Bronchial epithelial cell (primary cell): ENCODE results near the gene QRFPR. TPM values are rescaled to one million over a fixed set of nuclear protein-coding genes. Genes with fewer than 3 reads are reported as not detected.

Experiments
- DNase-seq: peaks from one replicate; pipeline ENCODE4 v3.0.0-alpha.2; 2010; ENCODE audit warnings: low read depth
- FAIRE-seq: peaks from 2 replicates; lab custom pipeline; 2011; peaks lifted over from hg19 to GRCh38; lab: Jason Lieb, UNC
- H3K27me3 ChIP-seq: 2 replicates; pipeline ENCODE4 v1.5.1; 2011; ENCODE audit warnings: low read length; ENCODE audit not compliant: control insufficient read depth, insufficient read depth
- H3K36me3 ChIP-seq: 2 replicates; pipeline ENCODE4 v1.5.1; 2011; ENCODE audit warnings: low read length; ENCODE audit not compliant: control insufficient read depth, insufficient read depth
- H3K4me3 ChIP-seq: 2 replicates; pipeline ENCODE4 v1.5.1; 2011; ENCODE audit warnings: mild to moderate bottlenecking, low read depth, low read length, control low read depth
- CTCF ChIP-seq: IDR thresholded peaks from 2 replicates; pipeline ENCODE4 v1.5.1; 2011; ENCODE audit warnings: mild to moderate bottlenecking, moderate library complexity, low read length, control low read depth, inconsistent platforms; ENCODE audit not compliant: insufficient read depth, severe bottlenecking
- total RNA-seq: library from RNA; depleted of rRNA; stranded (reverse); fragments of >200 nt; gene quantifications from 2 replicates; pipeline ENCODE4 v1.2.1, GENCODE V29; 2014

QRFPR gene
- total RNA-seq, 1 donor from 2014 or later, result not detected

GRCh38 chr4:121360495-121360894 is 20.3 kb downstream of the QRFPR start:
- FAIRE-seq (no peak), DNase-seq (peak; percentile 51)
- no peaks in the 10 kb centered on the region for H3K36me3 ChIP-seq
- no peaks in the 10 kb centered on the region for H3K27me3 ChIP-seq
- no peak for TF ChIP-seq CTCF
- H3K4me3 ChIP-seq, result no peak overlapping the region

- no peak for TF ChIP-seq CTCF
- DNase-seq (peak; percentile 66), FAIRE-seq (no peak)
- no peak overlapping the region for H3K4me3 ChIP-seq
- no peaks in the 10 kb centered on the region for H3K36me3 ChIP-seq
- H3K27me3 ChIP-seq, result no peaks in the 10 kb centered on the region
These were observed 22.3 kb downstream of the QRFPR start for GRCh38 chr4:121358473-121358872.

- FAIRE-seq, result no peak
- H3K27me3 ChIP-seq, result no peaks in the 10 kb centered on the region
- H3K4me3 ChIP-seq, result no peak overlapping the region
- TF ChIP-seq CTCF, result no peak
- DNase-seq, result no peak
- no peaks in the 10 kb centered on the region for H3K36me3 ChIP-seq
These were observed 27.6 kb downstream of the QRFPR start for GRCh38 chr4:121353213-121353612.

GRCh38 chr4:121344098-121344497 is 36.7 kb downstream of the QRFPR start:
- Histone ChIP-seq H3K4me3 (no peak overlapping the region), H3K27me3 (no peaks in the 10 kb centered on the region), H3K36me3 (no peaks in the 10 kb centered on the region)
- FAIRE-seq (no peak), DNase-seq (no peak)
- no peak for TF ChIP-seq CTCF

- TF ChIP-seq CTCF, result no peak
- no peaks in the 10 kb centered on the region for H3K36me3 ChIP-seq
- no peaks in the 10 kb centered on the region for H3K27me3 ChIP-seq
- no peak overlapping the region for H3K4me3 ChIP-seq
- no peak for FAIRE-seq
- no peak for DNase-seq
These were observed 40.6 kb downstream of the QRFPR start for GRCh38 chr4:121340247-121340646.

- no peak for DNase-seq
- Histone ChIP-seq H3K36me3 (no peaks in the 10 kb centered on the region), H3K27me3 (no peaks in the 10 kb centered on the region), H3K4me3 (no peak overlapping the region)
- no peak for FAIRE-seq
- TF ChIP-seq CTCF, result no peak
These were observed 41.0 kb downstream of the QRFPR start for GRCh38 chr4:121339824-121340223.
